H9 (cell line): Measurements from ENCODE around the gene FTMT. TPM values are rescaled to one million over a fixed set of nuclear protein-coding genes. Genes with fewer than 3 reads are reported as not detected.

ENCODE experiments used
- DNase-seq: peaks from one replicate; pipeline ENCODE4 v3.0.0-alpha.2; 2017
- H2AFZ ChIP-seq: one replicate; pipeline ENCODE4 v1.6.1; 2013; ENCODE audit warnings: mild to moderate bottlenecking, low read length, control low read depth, moderate library complexity
- H2AK5ac ChIP-seq: 2 replicates; pipeline ENCODE4 v1.6.1; 2013; ENCODE audit warnings: low read length, control low read depth, mixed read lengths; ENCODE audit not compliant: insufficient read length
- H2BK120ac ChIP-seq: one replicate; pipeline ENCODE4 v1.6.1; 2013; ENCODE audit warnings: low read depth, mild to moderate bottlenecking, low read length, control low read depth, inconsistent platforms; ENCODE audit not compliant: poor library complexity, severe bottlenecking
- H2BK12ac ChIP-seq: 2 replicates; pipeline ENCODE4 v1.6.1; 2013; ENCODE audit warnings: low read length, control low read depth, mixed read lengths, low read depth; ENCODE audit not compliant: insufficient read length
- H2BK15ac ChIP-seq: 2 replicates; pipeline ENCODE4 v1.6.1; 2013; ENCODE audit warnings: low read depth, low read length, control low read depth
- H2BK20ac ChIP-seq: one replicate; pipeline ENCODE4 v1.6.1; 2013; ENCODE audit warnings: low read depth, mild to moderate bottlenecking, low read length, control low read depth, inconsistent platforms; ENCODE audit not compliant: poor library complexity, severe bottlenecking
- H2BK5ac ChIP-seq: 2 replicates; pipeline ENCODE4 v1.6.1; 2013; ENCODE audit warnings: low read length, control low read depth, mixed read lengths; ENCODE audit not compliant: insufficient read length
- H3K14ac ChIP-seq: 2 replicates; pipeline ENCODE4 v1.6.1; 2013; ENCODE audit warnings: low read length, control low read depth; ENCODE audit not compliant: insufficient read depth
- H3K18ac ChIP-seq: 2 replicates; pipeline ENCODE4 v1.6.1; 2013; ENCODE audit warnings: low read depth, mild to moderate bottlenecking, mixed read lengths, low read length, control low read depth; ENCODE audit not compliant: insufficient read length
- H3K23ac ChIP-seq: 2 replicates; pipeline ENCODE4 v1.6.1; 2013; ENCODE audit warnings: low read length, control low read depth, mixed read lengths, low read depth; ENCODE audit not compliant: insufficient read length
- H3K23me2 ChIP-seq: 2 replicates; pipeline ENCODE4 v1.6.1; 2013; ENCODE audit warnings: low read depth, mild to moderate bottlenecking, mixed read lengths, low read length, control low read depth; ENCODE audit not compliant: insufficient read length, poor library complexity, severe bottlenecking
- H3K27ac ChIP-seq: 2 replicates; pipeline ENCODE4 v1.5.1; 2013; ENCODE audit warnings: low read length, control low read depth, mixed read lengths, low read depth; ENCODE audit not compliant: insufficient read length
- H3K27me3 ChIP-seq: 2 replicates; pipeline ENCODE4 v1.6.1; 2013; ENCODE audit warnings: low read length, control low read depth, inconsistent platforms; ENCODE audit not compliant: insufficient read depth
- H3K4ac ChIP-seq: 2 replicates; pipeline ENCODE4 v1.6.1; 2013; ENCODE audit warnings: low read depth, mild to moderate bottlenecking, control low read depth, inconsistent platforms, low read length, moderate library complexity
- H3K4me1 ChIP-seq: 2 replicates; pipeline ENCODE4 v1.6.1; 2013; ENCODE audit warnings: low read length, control low read depth, inconsistent platforms; ENCODE audit not compliant: insufficient read depth
- H3K4me2 ChIP-seq: 2 replicates; pipeline ENCODE4 v1.6.1; 2013; ENCODE audit warnings: low read length, control low read depth, mixed read lengths; ENCODE audit not compliant: insufficient read length, insufficient read depth
- H3K56ac ChIP-seq: 2 replicates; pipeline ENCODE4 v1.6.1; 2013; ENCODE audit warnings: low read depth, mild to moderate bottlenecking, mixed read lengths, low read length, control low read depth; ENCODE audit not compliant: insufficient read length
- H3K79me1 ChIP-seq: 2 replicates; pipeline ENCODE4 v1.6.1; 2013; ENCODE audit warnings: low read depth, mild to moderate bottlenecking, moderate library complexity, low read length, control low read depth, inconsistent platforms; ENCODE audit not compliant: insufficient read depth, poor library complexity, severe bottlenecking
- H3K79me2 ChIP-seq: 2 replicates; pipeline ENCODE4 v1.6.1; 2013; ENCODE audit warnings: low read length, control low read depth, inconsistent platforms; ENCODE audit not compliant: insufficient read depth
- H3K9ac ChIP-seq: 2 replicates; pipeline ENCODE4 v1.6.1; 2013; ENCODE audit warnings: low read length, control low read depth, mixed read lengths; ENCODE audit not compliant: insufficient read length; ENCODE audit errors: extremely low read depth
- H3K9me3 ChIP-seq: one replicate; pipeline ENCODE4 v1.6.1; 2013; ENCODE audit warnings: low read depth, low read length, inconsistent platforms; ENCODE audit not compliant: control insufficient read depth
- H3T11ph ChIP-seq: one replicate; pipeline ENCODE4 v1.6.1; 2013; ENCODE audit warnings: mild to moderate bottlenecking, low read length, control low read depth, inconsistent platforms
- H4K20me1 ChIP-seq: one replicate; pipeline ENCODE4 v1.6.1; 2013; ENCODE audit not compliant: control insufficient read depth, insufficient read length, insufficient read depth
- H4K5ac ChIP-seq: 2 replicates; pipeline ENCODE4 v1.6.1; 2013; ENCODE audit warnings: low read depth, mild to moderate bottlenecking, mixed read lengths, low read length, control low read depth; ENCODE audit not compliant: insufficient read length
- H4K8ac ChIP-seq: replicated peaks from 2 replicates; pipeline ENCODE4 v1.6.1; 2013; ENCODE audit warnings: low read length, control low read depth, mixed read lengths, low read depth; ENCODE audit not compliant: insufficient read length
- H4K91ac ChIP-seq: 2 replicates; pipeline ENCODE4 v1.6.1; 2013; ENCODE audit warnings: low read depth, mild to moderate bottlenecking, moderate library complexity, mixed read lengths, low read length, control low read depth; ENCODE audit not compliant: insufficient read length
- H3K27ac Mint-ChIP-seq, 3 experiments: 2 replicates in 2 of 3; 3 replicates in 1 of 3; pipeline ENCODE4 v1.8.0; 2020 to 2021; ENCODE audit warnings: mixed read lengths in 3 of 3, mild to moderate bottlenecking in 1 of 3, moderate library complexity in 1 of 3
- H3K27me3 Mint-ChIP-seq: 2 replicates; pipeline ENCODE4 v1.8.0; 2021; ENCODE audit warnings: low read depth, mild to moderate bottlenecking, moderate library complexity, mixed read lengths
- H3K36me3 Mint-ChIP-seq, 3 experiments: 2 replicates in 2 of 3; 3 replicates in 1 of 3; pipeline ENCODE4 v1.8.0; 2020 to 2021; ENCODE audit warnings: low read depth in 3 of 3, mixed read lengths in 3 of 3; ENCODE audit not compliant: insufficient read depth in 1 of 3
- H3K4me1 Mint-ChIP-seq, 2 experiments: 2 replicates each; pipeline ENCODE4 v1.8.0; 2020; ENCODE audit warnings: mixed read lengths in 2 of 2
- H3K4me3 Mint-ChIP-seq, 2 experiments: 2 replicates in 1 of 2; 3 replicates in 1 of 2; pipeline ENCODE4 v1.8.0; 2020 to 2021; ENCODE audit warnings: mild to moderate bottlenecking in 2 of 2, mixed read lengths in 2 of 2, moderate library complexity in 1 of 2
- H3K9me3 Mint-ChIP-seq, 2 experiments: 2 replicates in 1 of 2; 3 replicates in 1 of 2; pipeline ENCODE4 v1.8.0; 2020; ENCODE audit warnings: mild to moderate bottlenecking in 2 of 2, mixed read lengths in 2 of 2, moderate library complexity in 1 of 2
- CTCF ChIP-seq: fragments of 200-600 bp; sonication (generic); conservative IDR thresholded peaks from 3 replicates; pipeline ENCODE4 v1.8.0; 2021; ENCODE audit warnings: antibody characterized with exemption, mild to moderate bottlenecking
- WGBS: extraction: QIAGEN DNeasy Blood & Tissue Kit; methylation state at CpG from one replicate; pipeline ENCODE4 v1.1.7; 2013; ENCODE audit warnings: missing lambda C conversion rate, low lambda C conversion rate, mixed read lengths; ENCODE audit not compliant: insufficient read length; ENCODE audit errors: extremely low coverage; 5-methylcytosine and 5-hydroxymethylcytosine counted together
- total RNA-seq: library from RNA; stranded (reverse); gene quantifications from 2 replicates; pipeline ENCODE4 v1.2.1, GENCODE V29; 2021

The FTMT gene
- total RNA-seq, 1 experiment from 2014 or later, result not detected

- Histone ChIP-seq H4K91ac (no peak overlapping the region), H2BK5ac (no peak overlapping the region), H3K4me2 (no peak overlapping the region), H3K4ac (no peak overlapping the region), H3K23me2 (no peaks in the 10 kb centered on the region), H3K9ac (no peak overlapping the region), H2BK12ac (no peak overlapping the region), H2BK20ac (no peak overlapping the region), H3K27ac (no peak overlapping the region), H3K9me3 (no peaks in the 10 kb centered on the region), H2BK15ac (no peak overlapping the region), H3K56ac (no peak overlapping the region), H3K79me2 (no peaks in the 10 kb centered on the region), H3K4me1 (no peaks in the 10 kb centered on the region), H2AK5ac (no peak overlapping the region), H3K79me1 (no peaks in the 10 kb centered on the region), H4K5ac (no peak overlapping the region), H2BK120ac (no peak overlapping the region), H4K8ac (no peak overlapping the region), H3K18ac (no peak overlapping the region), H3T11ph (no peak overlapping the region), H3K27me3 (no peaks in the 10 kb centered on the region), H2AFZ (no peak overlapping the region), H4K20me1 (no peaks in the 10 kb centered on the region), H3K14ac (no peak overlapping the region), H3K23ac (no peak overlapping the region)
- Mint-ChIP-seq H3K36me3 (no peaks in the 10 kb centered on the region), H3K4me1 (peaks cover 6 to 7% of the 10 kb centered on the region in 2 experiments), H3K27ac (no peak overlapping the region), H3K4me3 (no peak overlapping the region), H3K9me3 (no peaks in the 10 kb centered on the region), H3K27me3 (no peaks in the 10 kb centered on the region; the same call in 1 of the 2 replicates)
- no CpG with 5 or more reads among the region's 3 CpGs for WGBS
- no peak for DNase-seq
- no peak for TF ChIP-seq CTCF
Measured at GRCh38 chr5:121862801-121863200, 11.1 kb downstream of the FTMT start.
